Ishikawa (cell line): ENCODE data around the gene ARSI.

Source experiments
- EP300 ChIP-seq: IDR thresholded peaks from 2 replicates; pipeline ENCODE4 v1.6.1; 2012; ENCODE audit warnings: borderline replicate concordance
- FOXM1 ChIP-seq: IDR thresholded peaks from 2 replicates; pipeline ENCODE4 v1.6.1; 2012; ENCODE audit warnings: low read depth, borderline replicate concordance
- NFIC ChIP-seq: IDR thresholded peaks from 2 replicates; pipeline ENCODE4 v1.6.1; 2012
- RAD21 ChIP-seq: IDR thresholded peaks from 2 replicates; pipeline ENCODE4 v1.6.1; 2012; ENCODE audit warnings: low read depth
- TAF1 ChIP-seq: IDR thresholded peaks from 2 replicates; pipeline ENCODE4 v1.6.1; 2012; ENCODE audit warnings: low read depth, mild to moderate bottlenecking
- TCF12 ChIP-seq: IDR thresholded peaks from 2 replicates; pipeline ENCODE4 v1.6.1; 2012; ENCODE audit warnings: low read depth
- YY1 ChIP-seq: IDR thresholded peaks from 2 replicates; pipeline ENCODE4 v1.6.1; 2012; ENCODE audit warnings: low read depth
- TF ChIP-seq, protein P1 (sequence below): IDR thresholded peaks from 2 replicates; pipeline ENCODE4 v1.6.1; 2012; ENCODE audit warnings: low read depth, mild to moderate bottlenecking

DNA sequence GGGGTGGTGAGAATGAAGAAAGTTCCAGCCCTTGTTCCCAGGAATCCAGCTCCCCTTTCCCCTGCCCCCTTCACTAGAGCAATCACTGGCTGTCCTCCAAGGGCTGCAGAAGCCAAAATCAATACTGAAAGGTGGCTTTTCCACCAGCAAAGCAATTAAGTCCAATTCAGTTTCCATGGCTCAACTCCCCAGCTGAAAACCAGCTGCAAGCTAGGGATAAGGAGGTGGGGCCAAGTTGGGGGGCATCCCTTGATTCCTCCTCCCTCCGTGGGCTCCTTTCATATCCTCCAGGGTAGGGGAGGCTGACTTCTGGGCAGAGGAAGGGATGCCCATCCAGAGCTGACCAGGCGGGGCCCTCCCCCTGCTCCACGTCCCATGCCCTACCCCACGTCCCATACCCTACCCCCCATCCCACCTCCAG is 35.8 kb downstream of the ARSI start:
- TF ChIP-seq YY1 = no peak
- TF ChIP-seq TAF1 = no peak
- no peak for TF ChIP-seq RAD21
- no peak for TF ChIP-seq NFIC
- no peak for TF ChIP-seq TCF12
- TF ChIP-seq EP300 = no peak
- TF ChIP-seq, protein P1, sequence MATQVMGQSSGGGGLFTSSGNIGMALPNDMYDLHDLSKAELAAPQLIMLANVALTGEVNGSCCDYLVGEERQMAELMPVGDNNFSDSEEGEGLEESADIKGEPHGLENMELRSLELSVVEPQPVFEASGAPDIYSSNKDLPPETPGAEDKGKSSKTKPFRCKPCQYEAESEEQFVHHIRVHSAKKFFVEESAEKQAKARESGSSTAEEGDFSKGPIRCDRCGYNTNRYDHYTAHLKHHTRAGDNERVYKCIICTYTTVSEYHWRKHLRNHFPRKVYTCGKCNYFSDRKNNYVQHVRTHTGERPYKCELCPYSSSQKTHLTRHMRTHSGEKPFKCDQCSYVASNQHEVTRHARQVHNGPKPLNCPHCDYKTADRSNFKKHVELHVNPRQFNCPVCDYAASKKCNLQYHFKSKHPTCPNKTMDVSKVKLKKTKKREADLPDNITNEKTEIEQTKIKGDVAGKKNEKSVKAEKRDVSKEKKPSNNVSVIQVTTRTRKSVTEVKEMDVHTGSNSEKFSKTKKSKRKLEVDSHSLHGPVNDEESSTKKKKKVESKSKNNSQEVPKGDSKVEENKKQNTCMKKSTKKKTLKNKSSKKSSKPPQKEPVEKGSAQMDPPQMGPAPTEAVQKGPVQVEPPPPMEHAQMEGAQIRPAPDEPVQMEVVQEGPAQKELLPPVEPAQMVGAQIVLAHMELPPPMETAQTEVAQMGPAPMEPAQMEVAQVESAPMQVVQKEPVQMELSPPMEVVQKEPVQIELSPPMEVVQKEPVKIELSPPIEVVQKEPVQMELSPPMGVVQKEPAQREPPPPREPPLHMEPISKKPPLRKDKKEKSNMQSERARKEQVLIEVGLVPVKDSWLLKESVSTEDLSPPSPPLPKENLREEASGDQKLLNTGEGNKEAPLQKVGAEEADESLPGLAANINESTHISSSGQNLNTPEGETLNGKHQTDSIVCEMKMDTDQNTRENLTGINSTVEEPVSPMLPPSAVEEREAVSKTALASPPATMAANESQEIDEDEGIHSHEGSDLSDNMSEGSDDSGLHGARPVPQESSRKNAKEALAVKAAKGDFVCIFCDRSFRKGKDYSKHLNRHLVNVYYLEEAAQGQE = no peak
- TF ChIP-seq FOXM1 = no peak
